DMS153 (cell line): ENCODE results near the gene MAP2K4.

Source experiments
- DNase-seq: peaks from one replicate; lab custom pipeline; 2025; lab: John Stamatoyannopoulos, UW

The MAP2K4 gene

GRCh38 chr17:12040478-12040877 is 19.8 kb downstream of the MAP2K4 start:
- DNase-seq = no peak

- no peak for DNase-seq
Measured at GRCh38 chr17:12041312-12041711, 20.6 kb downstream of the MAP2K4 start.

GRCh38 chr17:12043702-12044101 is 23.0 kb downstream of the MAP2K4 start:
- DNase-seq = no peak

- no peak for DNase-seq
Measured at GRCh38 chr17:12046786-12047185, 26.1 kb downstream of the MAP2K4 start.

- no peak for DNase-seq
Measured at GRCh38 chr17:12047681-12048376, 27.2 kb downstream of the MAP2K4 start.

GRCh38 chr17:12048843-12049473 is 28.3 kb downstream of the MAP2K4 start:
- no peak for DNase-seq

- DNase-seq = no peak
Measured at GRCh38 chr17:12050646-12051225, 30.1 kb downstream of the MAP2K4 start.

- no peak for DNase-seq
Measured at GRCh38 chr17:12053552-12053951, 32.9 kb downstream of the MAP2K4 start.

- no peak for DNase-seq
Measured at GRCh38 chr17:12055889-12056288, 35.2 kb downstream of the MAP2K4 start.

GRCh38 chr17:12057520-12057919 is 36.8 kb downstream of the MAP2K4 start:
- no peak for DNase-seq

GRCh38 chr17:12058535-12058934 is 37.9 kb downstream of the MAP2K4 start:
- no peak for DNase-seq

- DNase-seq = no peak
Measured at GRCh38 chr17:12062249-12062648, 41.6 kb downstream of the MAP2K4 start.

GRCh38 chr17:12064395-12064794 is 43.7 kb downstream of the MAP2K4 start:
- no peak for DNase-seq

- DNase-seq = no peak
Measured at GRCh38 chr17:12067485-12067884, 46.8 kb downstream of the MAP2K4 start.

- no peak for DNase-seq
Measured at GRCh38 chr17:12068946-12069345, 48.3 kb downstream of the MAP2K4 start.

GRCh38 chr17:12070561-12070960 is 49.9 kb downstream of the MAP2K4 start:
- no peak for DNase-seq

- no peak for DNase-seq
Measured at GRCh38 chr17:12074346-12074745, 53.7 kb downstream of the MAP2K4 start.

- DNase-seq = no peak
Measured at GRCh38 chr17:12077773-12078172, 57.1 kb downstream of the MAP2K4 start.

- DNase-seq = no peak
Measured at GRCh38 chr17:12078791-12079190, 58.1 kb downstream of the MAP2K4 start.

- DNase-seq = no peak
Measured at GRCh38 chr17:12081720-12082119, 61.0 kb downstream of the MAP2K4 start.

GRCh38 chr17:12085076-12085949 is 64.6 kb downstream of the MAP2K4 start:
- DNase-seq = no peak

GRCh38 chr17:12088035-12088434 is 67.4 kb downstream of the MAP2K4 start:
- no peak for DNase-seq
